Right atrium auricular region (tissue), 2 donors: ENCODE measurements around the gene C2orf49. TPM values are rescaled to one million over a fixed set of nuclear protein-coding genes. Genes with fewer than 3 reads are reported as not detected.

Experiments
- DNase-seq: peaks from one replicate; pipeline ENCODE4 v3.0.0-alpha.2; 2019; ENCODE audit warnings: low spot score
- H3K27ac ChIP-seq, 2 donors: fragments of 200-600 bp; sonication (generic); 1 replicate in 1 of 2; 2 replicates in 1 of 2; pipeline ENCODE4 v1.5.1; 2016 to 2019
- H3K27me3 ChIP-seq, 2 donors: fragments of 200-600 bp; sonication (generic); one replicate each; pipeline versions ENCODE4 v1.5.1 to v1.6.0; 2017 to 2019
- H3K36me3 ChIP-seq: fragments of 200-600 bp; sonication (generic); one replicate; pipeline ENCODE4 v1.5.1; 2016
- H3K4me1 ChIP-seq, 2 donors: fragments of 200-600 bp; sonication (generic); one replicate each; pipeline versions ENCODE4 v1.5.1 to v1.6.0; 2017 to 2019
- H3K4me3 ChIP-seq, 2 donors: fragments of 200-600 bp; sonication (generic); 1 replicate in 1 of 2; 2 replicates in 1 of 2; pipeline ENCODE4 v1.5.1; 2017 to 2019; ENCODE audit warnings: mild to moderate bottlenecking in 1 of 2, moderate library complexity in 1 of 2
- H3K9me3 ChIP-seq, 2 donors: fragments of 200-600 bp; sonication (generic); one replicate each; pipeline ENCODE4 v1.5.1; 2019
- total RNA-seq, 2 donors: library from RNA; depleted of rRNA; stranded (reverse); fragments of >200 nt; gene quantifications; one replicate each; pipeline ENCODE4 v1.1.0, GENCODE V29; 2016
- TF ChIP-seq, protein P1 (sequence below), 2 donors: fragments of 200-600 bp; sonication (generic); IDR thresholded peaks; one replicate each; pipeline ENCODE4 v1.5.1; 2019; ENCODE audit warnings: antibody characterized with exemption in 2 of 2

The C2orf49 gene
- total RNA-seq, 2 donors from 2014 or later = 15.5 to 18.0 TPM

GRCh38 chr2:105397953-105398335 lies 60.6 kb downstream of the C2orf49 start:
- DNase-seq = peak; percentile 21
- H3K27ac ChIP-seq = peak overlapping the region; percentile 89 to 94
- H3K27me3 ChIP-seq = no peaks in the 10 kb centered on the region
- H3K9me3 ChIP-seq = no peaks in the 10 kb centered on the region
- no peaks in the 10 kb centered on the region for H3K36me3 ChIP-seq
- H3K4me1 ChIP-seq = peaks cover 0 to 25% of the 10 kb centered on the region in 2 donors
- peak overlapping the region; percentile 74 to 81 for H3K4me3 ChIP-seq
- TF ChIP-seq, protein P1, sequence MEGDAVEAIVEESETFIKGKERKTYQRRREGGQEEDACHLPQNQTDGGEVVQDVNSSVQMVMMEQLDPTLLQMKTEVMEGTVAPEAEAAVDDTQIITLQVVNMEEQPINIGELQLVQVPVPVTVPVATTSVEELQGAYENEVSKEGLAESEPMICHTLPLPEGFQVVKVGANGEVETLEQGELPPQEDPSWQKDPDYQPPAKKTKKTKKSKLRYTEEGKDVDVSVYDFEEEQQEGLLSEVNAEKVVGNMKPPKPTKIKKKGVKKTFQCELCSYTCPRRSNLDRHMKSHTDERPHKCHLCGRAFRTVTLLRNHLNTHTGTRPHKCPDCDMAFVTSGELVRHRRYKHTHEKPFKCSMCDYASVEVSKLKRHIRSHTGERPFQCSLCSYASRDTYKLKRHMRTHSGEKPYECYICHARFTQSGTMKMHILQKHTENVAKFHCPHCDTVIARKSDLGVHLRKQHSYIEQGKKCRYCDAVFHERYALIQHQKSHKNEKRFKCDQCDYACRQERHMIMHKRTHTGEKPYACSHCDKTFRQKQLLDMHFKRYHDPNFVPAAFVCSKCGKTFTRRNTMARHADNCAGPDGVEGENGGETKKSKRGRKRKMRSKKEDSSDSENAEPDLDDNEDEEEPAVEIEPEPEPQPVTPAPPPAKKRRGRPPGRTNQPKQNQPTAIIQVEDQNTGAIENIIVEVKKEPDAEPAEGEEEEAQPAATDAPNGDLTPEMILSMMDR (IDR thresholded peaks at IDR 0.05) = no peak

GRCh38 chr2:105398336-105399206 lies 61.2 kb downstream of the C2orf49 start, which contains the start of gene FHL2:
FHL2 (minus strand) TSS chr2:105399051; CDS start chr2:105386516, 12,535 bp downstream.
- DNase-seq = peak; percentile 78
- peaks cover 0 to 21% of the 10 kb centered on the region in 2 donors for H3K4me1 ChIP-seq
- no peaks in the 10 kb centered on the region for H3K9me3 ChIP-seq
- H3K36me3 ChIP-seq = no peaks in the 10 kb centered on the region
- H3K27me3 ChIP-seq = no peaks in the 10 kb centered on the region
- TF ChIP-seq, protein P1 (IDR thresholded peaks at IDR 0.05) = peak; percentile 46 to 58
- H3K4me3 ChIP-seq = peak within 1 kb of the TSS; percentile 74 to 81
- peak within 1 kb of the TSS; percentile 89 to 94 for H3K27ac ChIP-seq

Other genes starting within 250 kb of the C2orf49 start
- not detected for gene GPR45, start 95.8 kb upstream of the C2orf49 start, total RNA-seq
- 10 to 100 TPM; 13.3 to 15.8 TPM for gene TGFBRAP1, start 7.8 kb upstream of the C2orf49 start, total RNA-seq
- 100 to 1,000 TPM; 141 to 356 TPM for gene FHL2, start 61.5 kb downstream of the C2orf49 start, total RNA-seq